Cardiac fibroblast (primary cell): Measurements from ENCODE around the gene SPPL2B.

Experiments
- DNase-seq, 2 donors: peaks; one replicate each; pipeline versions ENCODE4 v3.0.0 to v3.0.0-alpha.2; 2010; ENCODE audit warnings: low read depth in 2 of 2
- H3K4me3 ChIP-seq, 2 donors: replicated peaks in 1 of 2; 1 replicate in 1 of 2; 2 replicates in 1 of 2; pipeline ENCODE4 v1.5.1; 2011; ENCODE audit warnings: low read depth in 2 of 2, low read length in 2 of 2, mild to moderate bottlenecking in 2 of 2, moderate library complexity in 1 of 2
- CTCF ChIP-seq: IDR thresholded peaks from one replicate; pipeline ENCODE4 v1.5.1; 2011; ENCODE audit warnings: low read depth, mild to moderate bottlenecking, low read length, inconsistent platforms

The SPPL2B gene

GRCh38 chr19:2303211-2303798 is 25.2 kb upstream of the SPPL2B start:
- no peak overlapping the region for H3K4me3 ChIP-seq
- no peak for DNase-seq
- no peak for TF ChIP-seq CTCF

GRCh38 chr19:2305452-2306280 is 22.8 kb upstream of the SPPL2B start:
- no peak overlapping the region for H3K4me3 ChIP-seq
- no peak for DNase-seq
- no peak for TF ChIP-seq CTCF

GRCh38 chr19:2306281-2306806 is 22.1 kb upstream of the SPPL2B start:
- TF ChIP-seq CTCF = no peak
- DNase-seq = no peak
- H3K4me3 ChIP-seq = no peak overlapping the region

GRCh38 chr19:2306971-2307370 is 21.5 kb upstream of the SPPL2B start:
- no peak for DNase-seq
- TF ChIP-seq CTCF = no peak

GRCh38 chr19:2307518-2308012 is 20.9 kb upstream of the SPPL2B start:
- no peak for DNase-seq
- H3K4me3 ChIP-seq = no peak overlapping the region
- TF ChIP-seq CTCF = no peak

More at GRCh38 chr19:2306971-2307370, 21.5 kb upstream of the SPPL2B start:
- no peak overlapping the region for H3K4me3 ChIP-seq

GRCh38 chr19:2308114-2308556 is 20.3 kb upstream of the SPPL2B start, which contains the start of gene LINGO3:
Gene LINGO3, minus strand, starts transcription at chr19:2308154. Its CDS starts 16,378 bp downstream, at chr19:2291776.
- H3K4me3 ChIP-seq = peak within 1 kb of the TSS; percentile 27 to 32
- no peak for DNase-seq
- TF ChIP-seq CTCF = no peak
